ENCODE results near the gene ROCK2. TPM values are rescaled to one million over a fixed set of nuclear protein-coding genes. Genes with fewer than 3 reads are reported as not detected.

Gene ROCK2
- total and polyA plus RNA-seq, 9 of the 15 experiments (the other 6 are each of a cell fraction or from before 2014, with no cell fraction given) = 4.9 to 30.6 (median 14.3) TPM

DNA sequence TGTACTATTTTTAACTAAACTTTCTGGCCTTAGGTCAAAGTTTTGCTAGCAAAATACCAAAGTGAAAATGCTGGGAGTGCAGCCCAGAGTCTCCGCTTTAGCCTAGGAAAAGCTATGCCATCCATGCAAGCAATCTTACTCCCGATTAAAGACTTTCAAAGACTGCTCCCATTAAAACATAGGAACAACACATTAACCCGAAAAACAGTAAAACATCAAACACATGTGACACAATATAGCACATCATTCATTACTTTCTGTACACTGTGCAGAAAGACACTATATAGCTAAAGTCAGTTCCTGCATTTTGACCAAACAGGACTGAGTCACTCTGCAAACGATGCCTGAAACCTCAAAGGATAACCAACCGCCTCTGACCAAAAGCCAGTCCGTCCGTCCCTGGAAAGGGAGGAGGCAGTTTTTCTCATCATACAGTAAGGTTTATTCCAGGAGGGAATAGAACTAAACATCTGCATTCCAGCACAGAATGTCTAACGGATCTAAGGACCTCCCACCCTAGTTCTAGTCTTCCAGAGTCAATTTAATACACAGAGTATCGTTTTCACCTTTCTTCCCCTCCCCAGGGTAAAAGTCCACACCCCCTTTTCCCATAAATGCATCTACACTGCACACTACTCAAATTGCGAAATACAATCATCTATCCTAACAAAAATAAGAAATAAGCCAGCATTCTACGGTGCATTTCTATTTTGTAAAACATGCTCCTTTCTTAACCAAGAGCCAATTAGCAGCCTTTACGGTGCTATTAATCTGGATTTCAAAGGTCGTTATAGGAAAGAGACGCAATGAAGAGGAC is 1.7 kb downstream of the ROCK2 start (continued):
- TF ChIP-seq CC2D1A (IDR thresholded peaks at IDR 0.05) (no peak), POLR2G (IDR thresholded peaks at IDR 0.05; ENCODE audit: low read depth, low read length) (no peak), SMAD4 (CRISPR knock-in tag; conservative IDR thresholded peaks at IDR 0.05) (no peak), MCM7 (IDR thresholded peaks at IDR 0.05) (no peak), SP2 (IDR thresholded peaks at IDR 0.05; ENCODE audit: extremely low read depth, low read depth, low read length, poor library complexity, severe bottlenecking) (no peak), POU5F1 (IDR thresholded peaks at IDR 0.05; ENCODE audit: borderline replicate concordance, low read depth, low read length, partially characterized antibody) (no peak), BRD9 (IDR thresholded peaks at IDR 0.05; ENCODE audit: low read depth, partially characterized antibody) (no peak), ZNF224 (CRISPR knock-in tag; IDR thresholded peaks at IDR 0.05) (no peak), ZNF347 (CRISPR knock-in tag; IDR thresholded peaks at IDR 0.05; ENCODE audit: low read depth) (no peak), ZSCAN29 (IDR thresholded peaks at IDR 0.05) (no peak), HLTF (IDR thresholded peaks at IDR 0.05) (no peak; the same call in 1 of the 2 replicates), NR2C1 (IDR thresholded peaks at IDR 0.05) (no peak), NR2C1 (tag; IDR thresholded peaks at IDR 0.05) (no peak), ZNF23 (CRISPR knock-in tag; IDR thresholded peaks at IDR 0.05) (no peak), SRSF1 (IDR thresholded peaks at IDR 0.05; ENCODE audit: low read depth, low read length) (no peak), ETV5 (CRISPR knock-in tag; IDR thresholded peaks at IDR 0.05; ENCODE audit: low read depth) (no peak), ZNF695 (CRISPR knock-in tag; IDR thresholded peaks at IDR 0.05) (no peak)
- TF ChIP-seq, protein P1, sequence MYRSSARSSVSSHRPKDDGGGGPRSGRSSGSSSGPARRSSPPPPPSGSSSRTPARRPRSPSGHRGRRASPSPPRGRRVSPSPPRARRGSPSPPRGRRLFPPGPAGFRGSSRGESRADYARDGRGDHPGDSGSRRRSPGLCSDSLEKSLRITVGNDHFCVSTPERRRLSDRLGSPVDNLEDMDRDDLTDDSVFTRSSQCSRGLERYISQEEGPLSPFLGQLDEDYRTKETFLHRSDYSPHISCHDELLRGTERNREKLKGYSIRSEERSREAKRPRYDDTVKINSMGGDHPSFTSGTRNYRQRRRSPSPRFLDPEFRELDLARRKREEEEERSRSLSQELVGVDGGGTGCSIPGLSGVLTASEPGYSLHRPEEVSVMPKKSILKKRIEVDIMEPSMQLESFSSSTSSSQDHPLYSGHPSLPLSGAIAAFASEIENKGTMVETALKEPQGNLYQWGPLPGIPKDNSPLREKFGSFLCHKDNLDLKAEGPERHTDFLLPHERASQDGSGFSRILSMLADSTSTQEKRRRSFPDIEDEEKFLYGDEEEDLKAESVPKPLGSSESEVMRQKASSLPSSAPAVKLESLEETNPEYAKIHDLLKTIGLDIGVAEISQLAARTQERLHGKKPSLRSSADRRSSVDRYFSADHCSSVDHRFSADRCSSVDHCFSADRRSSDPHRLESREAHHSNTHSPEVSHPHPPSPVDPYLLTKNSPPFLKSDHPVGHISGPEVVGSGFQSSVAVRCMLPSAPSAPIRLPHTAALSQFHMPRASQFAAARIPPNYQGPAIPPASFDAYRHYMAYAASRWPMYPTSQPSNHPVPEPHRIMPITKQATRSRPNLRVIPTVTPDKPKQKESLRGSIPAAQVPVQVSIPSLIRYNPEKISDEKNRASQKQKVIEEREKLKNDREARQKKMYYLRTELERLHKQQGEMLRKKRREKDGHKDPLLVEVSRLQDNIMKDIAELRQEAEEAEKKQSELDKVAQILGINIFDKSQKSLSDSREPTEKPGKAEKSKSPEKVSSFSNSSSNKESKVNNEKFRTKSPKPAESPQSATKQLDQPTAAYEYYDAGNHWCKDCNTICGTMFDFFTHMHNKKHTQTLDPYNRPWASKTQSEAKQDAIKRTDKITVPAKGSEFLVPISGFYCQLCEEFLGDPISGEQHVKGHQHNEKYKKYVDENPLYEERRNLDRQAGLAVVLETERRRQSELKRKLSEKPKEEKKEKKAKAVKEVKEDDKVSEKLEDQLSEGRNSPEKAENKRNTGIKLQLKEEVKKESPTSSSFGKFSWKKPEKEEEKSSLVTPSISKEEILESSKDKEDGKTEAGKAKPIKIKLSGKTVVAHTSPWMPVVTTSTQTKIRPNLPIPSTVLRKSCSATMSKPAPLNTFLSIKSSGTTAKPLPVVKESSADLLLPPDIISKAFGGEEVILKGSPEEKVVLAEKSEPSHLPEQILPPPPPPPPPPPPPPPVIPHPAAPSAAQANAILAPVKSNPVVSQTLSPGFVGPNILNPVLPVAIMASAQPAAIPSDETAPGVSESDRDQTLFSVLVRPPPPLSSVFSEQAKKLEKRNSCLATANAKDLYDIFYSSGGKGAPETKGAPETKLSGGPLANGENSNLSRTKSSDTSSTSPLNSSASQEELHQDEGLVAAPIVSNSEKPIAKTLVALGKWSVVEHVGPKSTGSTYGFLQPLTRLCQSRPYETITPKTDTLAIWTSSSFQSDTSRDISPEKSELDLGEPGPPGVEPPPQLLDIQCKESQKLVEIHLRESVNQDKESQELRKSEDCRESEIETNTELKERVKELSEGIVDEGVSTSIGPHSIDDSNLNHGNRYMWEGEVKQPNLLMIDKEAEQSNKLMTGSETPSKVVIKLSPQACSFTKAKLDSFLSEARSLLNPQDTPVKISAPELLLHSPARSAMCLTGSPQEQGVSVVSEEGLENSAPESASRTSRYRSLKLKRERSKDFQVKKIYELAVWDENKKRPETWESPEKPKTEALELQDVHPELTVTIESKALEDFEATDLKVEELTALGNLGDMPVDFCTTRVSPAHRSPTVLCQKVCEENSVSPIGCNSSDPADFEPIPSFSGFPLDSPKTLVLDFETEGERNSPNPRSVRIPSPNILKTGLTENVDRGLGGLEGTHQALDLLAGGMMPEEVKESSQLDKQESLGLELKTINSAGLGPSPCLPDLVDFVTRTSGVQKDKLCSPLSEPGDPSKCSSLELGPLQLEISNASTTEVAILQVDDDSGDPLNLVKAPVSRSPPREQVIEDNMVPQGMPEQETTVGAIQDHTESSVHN (IDR thresholded peaks at IDR 0.05; ENCODE audit: borderline replicate concordance in 1 of 2, low read depth in 1 of 2) = no peak
- TF ChIP-seq, protein P2, sequence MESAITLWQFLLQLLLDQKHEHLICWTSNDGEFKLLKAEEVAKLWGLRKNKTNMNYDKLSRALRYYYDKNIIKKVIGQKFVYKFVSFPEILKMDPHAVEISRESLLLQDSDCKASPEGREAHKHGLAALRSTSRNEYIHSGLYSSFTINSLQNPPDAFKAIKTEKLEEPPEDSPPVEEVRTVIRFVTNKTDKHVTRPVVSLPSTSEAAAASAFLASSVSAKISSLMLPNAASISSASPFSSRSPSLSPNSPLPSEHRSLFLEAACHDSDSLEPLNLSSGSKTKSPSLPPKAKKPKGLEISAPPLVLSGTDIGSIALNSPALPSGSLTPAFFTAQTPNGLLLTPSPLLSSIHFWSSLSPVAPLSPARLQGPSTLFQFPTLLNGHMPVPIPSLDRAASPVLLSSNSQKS (CRISPR knock-in tag; IDR thresholded peaks at IDR 0.05) = no peak
- TF ChIP-seq, protein P3, sequence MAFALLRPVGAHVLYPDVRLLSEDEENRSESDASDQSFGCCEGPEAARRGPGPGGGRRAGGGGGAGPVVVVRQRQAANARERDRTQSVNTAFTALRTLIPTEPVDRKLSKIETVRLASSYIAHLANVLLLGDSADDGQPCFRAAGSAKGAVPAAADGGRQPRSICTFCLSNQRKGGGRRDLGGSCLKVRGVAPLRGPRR (CRISPR knock-in tag; IDR thresholded peaks at IDR 0.05) = no peak
